ENCODE measurements around the gene RECK. TPM values are rescaled to one million over a fixed set of nuclear protein-coding genes. Genes with fewer than 3 reads are reported as not detected.
A peak's percentile ranks its signal among the peaks of the same experiment; 100 is the strongest.

Gene RECK
- total RNA-seq, 5 donors from 2014 or later (not counting 1 experiment from before 2014, with no cell fraction given): 8.9 to 11.4 (median 9.9) TPM

- H3K4me1 ChIP-seq (ENCODE audit: control insufficient read depth in 1 of 2, extremely low read depth in 1 of 2, insufficient read depth in 2 of 2, low read length in 2 of 2): peaks cover 51 to 78% of the 10 kb centered on the region in 2 experiments
- POLR2A ChIA-PET: interaction anchor here in 1 of 2 donors (1.4 kb wide), 1 partner anchor 52 kb away, joined by 4 read pairs; the partner anchor contains the start of gene CLTA
- peak overlapping the region; percentile 89 to 99 for H3K27ac Mint-ChIP-seq
- H3K36me3 ChIP-seq (ENCODE audit: control insufficient read depth in 2 of 2, extremely low read depth in 1 of 2, insufficient read depth in 1 of 2, low read length in 1 of 2): no peaks in the 10 kb centered on the region
- H3K9me3 Mint-ChIP-seq: no peaks in the 10 kb centered on the region
- peaks cover 0 to 5% of the 10 kb centered on the region in 2 experiments for H3K27me3 ChIP-seq (replicated peaks in 1 of 2; ENCODE audit: control insufficient read depth in 2 of 2, extremely low read depth in 1 of 2, insufficient read depth in 2 of 2, low read length in 1 of 2)
- H3K36me3 Mint-ChIP-seq: no peaks in the 10 kb centered on the region
- no peak overlapping the region for H3K4me3 ChIP-seq (ENCODE audit: control insufficient read depth in 1 of 2, extremely low read depth in 1 of 2, low read length in 1 of 2)
- H3K9me3 ChIP-seq: no peaks in the 10 kb centered on the region
- WGBS (ENCODE audit: insufficient coverage): 96% methylated on average over 4 of the region's 5 CpGs
- no peak for DNase-seq
- H3K27me3 Mint-ChIP-seq: no peaks in the 10 kb centered on the region
- peak overlapping the region; percentile 2 for H3K27ac ChIP-seq (ENCODE audit: low read length)
- peak overlapping the region; percentile 5 to 92 (median 88) for H3K4me3 Mint-ChIP-seq
- H3K4me1 Mint-ChIP-seq: peaks cover 70 to 77% (median 70%) of the 10 kb centered on the region in 3 donors
- ATAC-seq (replicated peaks in 1 of 4): no peak
- CTCF ChIA-PET: interaction anchor here in 1 of 2 donors (0.6 to 1.4 kb wide), 2 partner anchors 10 to 18 kb away, joined by 3 to 5 read pairs; no protein-coding TSS in a partner anchor
Observed at GRCh38 chr9:36138901-36139300, 102.2 kb downstream of the RECK start.

- WGBS (ENCODE audit: insufficient coverage): 20% methylated on average over 2 of the region's 11 CpGs
- CTCF ChIA-PET: interaction anchor here (0.8 to 1.4 kb wide), 3 partner anchors 26 to 37 kb away, joined by 3 to 5 read pairs (median 3); no protein-coding TSS in a partner anchor
- peaks cover 2% of the 10 kb centered on the region for H3K36me3 Mint-ChIP-seq
- POLR2A ChIA-PET: interaction anchor here in 1 of 2 donors (0.5 to 1.4 kb wide), 3 partner anchors 12 to 59 kb away, joined by 4 to 11 read pairs (median 4); partner anchors contain the start of gene CLTA
- peak overlapping the region; percentile 89 to 99 for H3K27ac Mint-ChIP-seq
- DNase-seq (peak in 10 of 35 experiments; percentile 12 to 54 (median 28)), ATAC-seq (replicated peaks in 1 of 4) (peak in 1 of 4 experiments; percentile 21)
- no peak overlapping the region for H3K4me3 ChIP-seq (ENCODE audit: control insufficient read depth in 1 of 2, extremely low read depth in 1 of 2, low read length in 1 of 2)
- no peaks in the 10 kb centered on the region for H3K27me3 Mint-ChIP-seq
- H3K27me3 ChIP-seq (replicated peaks in 1 of 2; ENCODE audit: control insufficient read depth in 2 of 2, extremely low read depth in 1 of 2, insufficient read depth in 2 of 2, low read length in 1 of 2): peaks cover 0 to 5% of the 10 kb centered on the region in 2 experiments
- H3K4me1 Mint-ChIP-seq: peaks cover 85 to 91% (median 85%) of the 10 kb centered on the region in 3 donors
- peak overlapping the region; percentile 53 to 88 (median 60) for H3K4me3 Mint-ChIP-seq
- H3K9me3 Mint-ChIP-seq: peaks cover 2% of the 10 kb centered on the region in 3 donors
- H3K9me3 ChIP-seq: no peaks in the 10 kb centered on the region
- H3K36me3 ChIP-seq (ENCODE audit: control insufficient read depth in 2 of 2, extremely low read depth in 1 of 2, insufficient read depth in 1 of 2, low read length in 1 of 2): no peaks in the 10 kb centered on the region
- H3K4me1 ChIP-seq (ENCODE audit: control insufficient read depth in 1 of 2, extremely low read depth in 1 of 2, insufficient read depth in 2 of 2, low read length in 2 of 2): peaks cover 66 to 93% of the 10 kb centered on the region in 2 experiments
- peak overlapping the region; percentile 91 for H3K27ac ChIP-seq (ENCODE audit: low read length)
Observed at GRCh38 chr9:36140086-36141084, 103.7 kb downstream of the RECK start.

GRCh38 chr9:36141288-36141687 lies 104.6 kb downstream of the RECK start:
- H3K27ac ChIP-seq (ENCODE audit: low read length): peak overlapping the region; percentile 91
- CTCF ChIA-PET: interaction anchor here in 1 of 2 donors (1.4 kb wide), 1 partner anchor 38 kb away, joined by 3 read pairs; no protein-coding TSS in a partner anchor

GRCh38 chr9:36141761-36142160 lies 105.0 kb downstream of the RECK start:
- Histone ChIP-seq H3K9me3 (no peaks in the 10 kb centered on the region), H3K4me1 (ENCODE audit: control insufficient read depth in 1 of 2, extremely low read depth in 1 of 2, insufficient read depth in 2 of 2, low read length in 2 of 2) (peaks cover 63 to 97% of the 10 kb centered on the region in 2 experiments), H3K27me3 (replicated peaks in 1 of 2; ENCODE audit: control insufficient read depth in 2 of 2, extremely low read depth in 1 of 2, insufficient read depth in 2 of 2, low read length in 1 of 2) (no peaks in the 10 kb centered on the region), H3K4me3 (ENCODE audit: control insufficient read depth in 1 of 2, extremely low read depth in 1 of 2, low read length in 1 of 2) (no peak overlapping the region), H3K27ac (ENCODE audit: low read length) (peak overlapping the region; percentile 91), H3K36me3 (ENCODE audit: control insufficient read depth in 2 of 2, extremely low read depth in 1 of 2, insufficient read depth in 1 of 2, low read length in 1 of 2) (no peaks in the 10 kb centered on the region)
- Mint-ChIP-seq H3K27me3 (no peaks in the 10 kb centered on the region), H3K9me3 (peaks cover 6 to 13% (median 11%) of the 10 kb centered on the region in 3 donors), H3K4me3 (peak overlapping the region; percentile 49 to 88 (median 51)), H3K36me3 (peaks cover 14% of the 10 kb centered on the region), H3K27ac (peak overlapping the region; percentile 99), H3K4me1 (peaks cover 95 to 98% (median 96%) of the 10 kb centered on the region in 3 donors)
- ChIA-PET CTCF (interaction anchor here in 1 of 2 donors (1.4 kb wide), 1 partner anchor 39 kb away, joined by 3 read pairs; no protein-coding TSS in a partner anchor), POLR2A (interaction anchor here in 1 of 2 donors (0.9 kb wide), 1 partner anchor 13 kb away, joined by 3 read pairs; no protein-coding TSS in a partner anchor)
- 81% methylated on average over 5 of the region's 7 CpGs for WGBS (ENCODE audit: insufficient coverage)
- ATAC-seq (replicated peaks in 1 of 4) (no peak), DNase-seq (no peak)

More at GRCh38 chr9:36141288-36141687, 104.6 kb downstream of the RECK start:
- Mint-ChIP-seq H3K4me3 (peak overlapping the region in 1 of 3 donors; percentile 88), H3K4me1 (peaks cover 92 to 94% (median 93%) of the 10 kb centered on the region in 3 donors), H3K36me3 (peaks cover 12% of the 10 kb centered on the region), H3K27ac (peak overlapping the region; percentile 89 to 99), H3K27me3 (no peaks in the 10 kb centered on the region), H3K9me3 (peaks cover 5 to 11% (median 9%) of the 10 kb centered on the region in 3 donors)
- Histone ChIP-seq H3K4me3 (ENCODE audit: control insufficient read depth in 1 of 2, extremely low read depth in 1 of 2, low read length in 1 of 2) (no peak overlapping the region), H3K36me3 (ENCODE audit: control insufficient read depth in 2 of 2, extremely low read depth in 1 of 2, insufficient read depth in 1 of 2, low read length in 1 of 2) (no peaks in the 10 kb centered on the region), H3K9me3 (no peaks in the 10 kb centered on the region), H3K27me3 (replicated peaks in 1 of 2; ENCODE audit: control insufficient read depth in 2 of 2, extremely low read depth in 1 of 2, insufficient read depth in 2 of 2, low read length in 1 of 2) (no peaks in the 10 kb centered on the region), H3K4me1 (ENCODE audit: control insufficient read depth in 1 of 2, extremely low read depth in 1 of 2, insufficient read depth in 2 of 2, low read length in 2 of 2) (peaks cover 63 to 94% of the 10 kb centered on the region in 2 experiments)
- 100% methylated on average over 4 of the region's 4 CpGs for WGBS (ENCODE audit: insufficient coverage)
- DNase-seq (no peak), ATAC-seq (replicated peaks in 1 of 4) (no peak)
- POLR2A ChIA-PET: no interaction called here

- DNase-seq (peak in 1 of 35 experiments; percentile 49), ATAC-seq (replicated peaks in 1 of 4) (peak in 2 of 4 experiments; percentile 7 to 13)
- ChIA-PET CTCF (interaction anchor here in 1 of 2 donors (0.6 kb wide), 1 partner anchor 185 kb away, joined by 3 read pairs; no protein-coding TSS in a partner anchor), POLR2A (interaction anchor here in 1 of 2 donors (0.9 kb wide), 1 partner anchor 12 kb away, joined by 3 read pairs; no protein-coding TSS in a partner anchor)
- Mint-ChIP-seq H3K4me1 (peaks cover 96 to 99% (median 98%) of the 10 kb centered on the region in 3 donors), H3K9me3 (peaks cover 6 to 13% (median 11%) of the 10 kb centered on the region in 3 donors), H3K36me3 (peaks cover 19% of the 10 kb centered on the region), H3K27ac (peak overlapping the region; percentile 99), H3K4me3 (peak overlapping the region; percentile 75 to 88 (median 87)), H3K27me3 (no peaks in the 10 kb centered on the region)
- H3K9me3 ChIP-seq: no peaks in the 10 kb centered on the region
- H3K36me3 ChIP-seq (ENCODE audit: control insufficient read depth in 2 of 2, extremely low read depth in 1 of 2, insufficient read depth in 1 of 2, low read length in 1 of 2): no peaks in the 10 kb centered on the region
- no peaks in the 10 kb centered on the region for H3K27me3 ChIP-seq (replicated peaks in 1 of 2; ENCODE audit: control insufficient read depth in 2 of 2, extremely low read depth in 1 of 2, insufficient read depth in 2 of 2, low read length in 1 of 2)
- peaks cover 59 to 98% of the 10 kb centered on the region in 2 experiments for H3K4me1 ChIP-seq (ENCODE audit: control insufficient read depth in 1 of 2, extremely low read depth in 1 of 2, insufficient read depth in 2 of 2, low read length in 2 of 2)
- peak overlapping the region; percentile 91 for H3K27ac ChIP-seq (ENCODE audit: low read length)
- 37% methylated on average over 5 of the region's 12 CpGs for WGBS (ENCODE audit: insufficient coverage)
- peak overlapping the region; percentile 33 to 57 for H3K4me3 ChIP-seq (ENCODE audit: control insufficient read depth in 1 of 2, extremely low read depth in 1 of 2, low read length in 1 of 2)
Observed at GRCh38 chr9:36142510-36143244, 106.0 kb downstream of the RECK start.

All from T-cell (primary cell).